Suprapubic skin (tissue), 4 donors: ENCODE results near the gene ZSCAN9.

Experiments used
- POLR2A ChIP-seq, 2 donors: fragments of 450-650 bp; IDR thresholded peaks; one replicate each; pipeline ENCODE4 v1.6.1; 2017; ENCODE audit warnings: antibody characterized with exemption in 2 of 2, mild to moderate bottlenecking in 2 of 2, moderate library complexity in 2 of 2
- POLR2AphosphoS5 ChIP-seq, 3 donors: sonication (generic); formaldehyde crosslinking; IDR thresholded peaks; one replicate each; pipeline ENCODE4 v1.6.1; 2017; ENCODE audit warnings: antibody characterized with exemption in 3 of 3
- TF ChIP-seq, protein P1 (sequence below), 2 donors: fragments of 200-600 bp in 1 of 2; fragments of 450-650 bp in 1 of 2; sonication (generic) in 1 of 2; IDR thresholded peaks; one replicate each; pipeline ENCODE4 v1.5.1; 2016 to 2019; ENCODE audit warnings: antibody characterized with exemption in 2 of 2, mild to moderate bottlenecking in 1 of 2, moderate library complexity in 1 of 2

GRCh38 chr6:28250747-28251146 is 25.7 kb downstream of the ZSCAN9 start:
- TF ChIP-seq, protein P1, sequence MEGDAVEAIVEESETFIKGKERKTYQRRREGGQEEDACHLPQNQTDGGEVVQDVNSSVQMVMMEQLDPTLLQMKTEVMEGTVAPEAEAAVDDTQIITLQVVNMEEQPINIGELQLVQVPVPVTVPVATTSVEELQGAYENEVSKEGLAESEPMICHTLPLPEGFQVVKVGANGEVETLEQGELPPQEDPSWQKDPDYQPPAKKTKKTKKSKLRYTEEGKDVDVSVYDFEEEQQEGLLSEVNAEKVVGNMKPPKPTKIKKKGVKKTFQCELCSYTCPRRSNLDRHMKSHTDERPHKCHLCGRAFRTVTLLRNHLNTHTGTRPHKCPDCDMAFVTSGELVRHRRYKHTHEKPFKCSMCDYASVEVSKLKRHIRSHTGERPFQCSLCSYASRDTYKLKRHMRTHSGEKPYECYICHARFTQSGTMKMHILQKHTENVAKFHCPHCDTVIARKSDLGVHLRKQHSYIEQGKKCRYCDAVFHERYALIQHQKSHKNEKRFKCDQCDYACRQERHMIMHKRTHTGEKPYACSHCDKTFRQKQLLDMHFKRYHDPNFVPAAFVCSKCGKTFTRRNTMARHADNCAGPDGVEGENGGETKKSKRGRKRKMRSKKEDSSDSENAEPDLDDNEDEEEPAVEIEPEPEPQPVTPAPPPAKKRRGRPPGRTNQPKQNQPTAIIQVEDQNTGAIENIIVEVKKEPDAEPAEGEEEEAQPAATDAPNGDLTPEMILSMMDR (IDR thresholded peaks at IDR 0.05): no peak
- TF ChIP-seq POLR2AphosphoS5 (IDR thresholded peaks at IDR 0.05) (no peak), POLR2A (IDR thresholded peaks at IDR 0.05) (no peak)
